Keratinocyte (primary cell): ENCODE data around the gene PRR36. TPM values are rescaled to one million over a fixed set of nuclear protein-coding genes. Genes with fewer than 3 reads are reported as not detected.

Experiments used
- DNase-seq: peaks from one replicate; pipeline ENCODE4 v3.0.0-alpha.2; 2011; ENCODE audit warnings: low read depth, missing footprints, low spot score
- FAIRE-seq: peaks from 2 replicates; lab custom pipeline; 2011; peaks lifted over from hg19 to GRCh38; lab: Jason Lieb, UNC
- H2AFZ ChIP-seq: 2 replicates; pipeline ENCODE4 v1.6.0; 2012; ENCODE audit warnings: low read length, control low read depth, inconsistent platforms; ENCODE audit not compliant: control insufficient read depth
- H3K27ac ChIP-seq: 2 replicates; pipeline ENCODE4 v1.5.1; 2011; ENCODE audit warnings: low read length; ENCODE audit not compliant: control insufficient read depth, insufficient read depth
- H3K27me3 ChIP-seq: 3 replicates; pipeline ENCODE4 v1.6.0; 2011; ENCODE audit warnings: low read length; ENCODE audit not compliant: control insufficient read depth, insufficient read depth; ENCODE audit errors: extremely low read depth
- H3K36me3 ChIP-seq, 2 experiments: 2 replicates in 1 of 2; 3 replicates in 1 of 2; pipeline ENCODE4 v1.5.1; 2011; ENCODE audit warnings: low read length in 2 of 2, mild to moderate bottlenecking in 1 of 2; ENCODE audit not compliant: control insufficient read depth in 2 of 2, insufficient read depth in 2 of 2; ENCODE audit errors: extremely low read depth in 1 of 2
- H3K4me1 ChIP-seq: 3 replicates; pipeline ENCODE4 v1.5.1; 2011; ENCODE audit warnings: low read length; ENCODE audit not compliant: control insufficient read depth, insufficient read depth; ENCODE audit errors: extremely low read depth
- H3K4me2 ChIP-seq: 3 replicates; pipeline ENCODE4 v1.6.0; 2011; ENCODE audit warnings: low read depth, low read length; ENCODE audit not compliant: control insufficient read depth, insufficient read depth; ENCODE audit errors: extremely low read depth
- H3K4me3 ChIP-seq, 3 experiments: fragments of 200-600 bp in 1 of 3; sonication (generic) in 1 of 3; 2 replicates in 2 of 3; 3 replicates in 1 of 3; pipeline ENCODE4 v1.5.1; 2011 to 2016; ENCODE audit warnings: low read length in 3 of 3, mild to moderate bottlenecking in 3 of 3, control low read depth in 2 of 3, inconsistent platforms in 1 of 3, low read depth in 1 of 3, mixed read lengths in 1 of 3, mixed run types in 1 of 3, moderate library complexity in 1 of 3; ENCODE audit not compliant: control insufficient read depth in 2 of 3, insufficient read depth in 2 of 3; ENCODE audit errors: extremely low read depth in 1 of 3
- H3K79me2 ChIP-seq: 2 replicates; pipeline ENCODE4 v1.6.0; 2012; ENCODE audit warnings: low read length; ENCODE audit not compliant: control insufficient read depth, insufficient read depth
- H3K9ac ChIP-seq: 3 replicates; pipeline ENCODE4 v1.6.0; 2011; ENCODE audit warnings: low read length; ENCODE audit not compliant: control insufficient read depth, insufficient read depth; ENCODE audit errors: extremely low read depth
- H3K9me1 ChIP-seq: 3 replicates; pipeline ENCODE4 v1.6.0; 2011; ENCODE audit warnings: low read length; ENCODE audit not compliant: control insufficient read depth, insufficient read depth; ENCODE audit errors: extremely low read depth
- H3K9me3 ChIP-seq: 2 replicates; pipeline ENCODE4 v1.5.1; 2012; ENCODE audit warnings: low read depth, low read length; ENCODE audit not compliant: control insufficient read depth
- H4K20me1 ChIP-seq: 3 replicates; pipeline ENCODE4 v1.6.0; 2011; ENCODE audit warnings: low read length; ENCODE audit not compliant: control insufficient read depth, insufficient read depth; ENCODE audit errors: extremely low read depth
- CTCF ChIP-seq, 3 experiments: IDR thresholded peaks in 1 of 3; conservative IDR thresholded peaks in 1 of 3; optimal IDR thresholded peaks in 1 of 3; 2 replicates in 2 of 3; 3 replicates in 1 of 3; pipeline versions ENCODE3 to v1.5.1; 2011; ENCODE audit warnings: low read length in 3 of 3, mild to moderate bottlenecking in 3 of 3, moderate library complexity in 2 of 3, control low read depth in 1 of 3, inconsistent platforms in 1 of 3; ENCODE audit not compliant: insufficient read depth in 2 of 3; ENCODE audit errors: extremely low read depth in 1 of 3
- EZH2 ChIP-seq: IDR thresholded peaks from one replicate; pipeline ENCODE4 v1.6.1; 2012; ENCODE audit warnings: inconsistent platforms, mild to moderate bottlenecking, low read length, moderate library complexity
- dilution Hi-C: fragments of 300-500 bp; cut with MboI; formaldehyde crosslinking; loops from one replicate; pipeline ENCODE4 v1.7.0; 2020; ENCODE audit warnings: low sequenced_read_pairs; ENCODE audit not compliant: extremely low pct_ligation_motif_present
- polyA plus RNA-seq, 5 experiments: library from polyadenylated mRNA; depleted of rRNA in 3 of 5; stranded (reverse) in 3 of 5; stranded (forward) in 1 of 5; unstranded in 1 of 5; fragments of >200 nt; gene quantifications; 1 replicate in 1 of 5; 2 replicates in 3 of 5; 3 replicates in 1 of 5; pipeline versions ENCODE4 v1.2.1 to v1.2.3, GENCODE V29; 2011 to 2012; ENCODE audit warnings: missing spikeins in 2 of 5, low read depth in 1 of 5, low replicate concordance in 1 of 5

Gene PRR36
- polyA plus RNA-seq, 1 donor (not counting 4 experiments of a cell fraction or from before 2014, with no cell fraction given) = not detected

DNA sequence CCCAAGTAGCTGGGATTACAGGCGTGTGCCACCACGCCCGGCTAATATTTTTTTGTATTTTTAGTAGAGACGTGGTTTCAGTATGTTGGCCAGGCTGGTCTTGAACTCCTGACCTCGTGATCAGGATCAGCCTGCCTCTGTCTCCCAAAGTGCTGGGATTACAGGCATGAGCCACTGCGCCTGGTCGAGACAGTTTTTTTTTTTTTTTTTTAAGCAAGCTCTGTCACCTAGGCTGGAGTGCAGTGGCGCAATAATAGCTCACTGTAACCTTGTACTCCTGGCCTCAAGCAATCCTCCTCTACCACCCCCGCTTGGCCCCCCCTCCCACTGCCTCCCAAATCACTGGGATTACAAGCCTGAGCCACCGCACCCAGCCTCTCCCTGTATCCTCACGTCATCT lies 23.1 kb upstream of the PRR36 start:
- peaks cover 2% of the 10 kb centered on the region for H3K79me2 ChIP-seq
- no peak overlapping the region for H3K4me2 ChIP-seq
- peak overlapping the region; percentile 78 for H3K27ac ChIP-seq
- DNase-seq (no peak), FAIRE-seq (no peak)
- H2AFZ ChIP-seq = no peak overlapping the region
- no peaks in the 10 kb centered on the region for H3K9me1 ChIP-seq
- no peak overlapping the region for H3K9ac ChIP-seq
- H4K20me1 ChIP-seq = no peaks in the 10 kb centered on the region
- no peaks in the 10 kb centered on the region for H3K27me3 ChIP-seq
- H3K36me3 ChIP-seq = peaks cover 12 to 15% of the 10 kb centered on the region in 2 experiments
- H3K9me3 ChIP-seq = no peaks in the 10 kb centered on the region
- H3K4me3 ChIP-seq = no peak overlapping the region
- peaks cover 54% of the 10 kb centered on the region for H3K4me1 ChIP-seq
- dilution Hi-C loops = no loop called here
- no peak for TF ChIP-seq EZH2
- no peak for TF ChIP-seq CTCF (optimal IDR thresholded peaks at IDR 0.05 in 1 of 3, IDR thresholded peaks at IDR 0.05 in 1 of 3, conservative IDR thresholded peaks at IDR 0.05 in 1 of 3; ENCODE audit: extremely low read depth in 1 of 3, insufficient read depth in 2 of 3, low read length in 3 of 3)

DNA sequence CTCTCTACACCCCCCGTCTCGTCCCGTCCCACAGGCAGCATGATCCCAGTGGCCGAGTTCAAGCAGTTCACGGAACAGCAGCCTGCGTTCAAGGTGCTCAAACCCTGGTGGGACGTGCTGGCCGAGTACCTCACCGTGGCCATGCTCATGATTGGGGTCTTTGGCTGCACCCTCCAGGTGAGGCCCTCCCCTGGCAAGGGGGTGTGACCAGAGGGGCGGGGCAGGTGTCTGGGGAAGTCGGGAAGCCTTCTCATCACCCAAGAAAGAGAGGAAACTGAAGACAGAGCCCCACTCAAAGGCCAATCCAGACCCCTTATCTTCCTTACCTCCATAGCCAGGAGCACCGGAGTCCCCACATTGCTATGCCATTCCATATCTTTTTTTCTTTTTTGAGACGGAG lies 21.4 kb upstream of the PRR36 start:
- Histone ChIP-seq H3K9me3 (no peaks in the 10 kb centered on the region), H3K79me2 (peaks cover 5% of the 10 kb centered on the region), H2AFZ (no peak overlapping the region), H3K27ac (peak overlapping the region; percentile 61), H3K4me1 (peaks cover 37% of the 10 kb centered on the region), H4K20me1 (no peaks in the 10 kb centered on the region), H3K4me3 (no peak overlapping the region), H3K4me2 (peak overlapping the region; percentile 48), H3K9ac (peak overlapping the region; percentile 66), H3K27me3 (no peaks in the 10 kb centered on the region), H3K36me3 (peaks cover 12 to 15% of the 10 kb centered on the region in 2 experiments), H3K9me1 (no peaks in the 10 kb centered on the region)
- DNase-seq (no peak), FAIRE-seq (no peak)
- dilution Hi-C loops = no loop called here
- no peak for TF ChIP-seq CTCF (optimal IDR thresholded peaks at IDR 0.05 in 1 of 3, IDR thresholded peaks at IDR 0.05 in 1 of 3, conservative IDR thresholded peaks at IDR 0.05 in 1 of 3; ENCODE audit: extremely low read depth in 1 of 3, insufficient read depth in 2 of 3, low read length in 3 of 3)
- no peak for TF ChIP-seq EZH2
